NCI-H2107 treated with DMSO at 0.1 percent for 48 hours (cell line): ENCODE measurements around the gene TMEM86B.
A peak's percentile ranks its signal among the peaks of the same experiment; 100 is the strongest.

Source experiments
- DNase-seq: peaks from one replicate; lab custom pipeline; 2025; ENCODE audit not compliant: unreplicated experiment; lab: John Stamatoyannopoulos, UW

Gene TMEM86B

GRCh38 chr19:55228403-55229031, at the start of gene TMEM86B:
Gene TMEM86B, minus strand, starts transcription at chr19:55228763. Its CDS starts 22 bp downstream, at chr19:55228741.
- DNase-seq = no peak

GRCh38 chr19:55277494-55277893, 48.9 kb upstream of the TMEM86B start:
- no peak for DNase-seq

DNA sequence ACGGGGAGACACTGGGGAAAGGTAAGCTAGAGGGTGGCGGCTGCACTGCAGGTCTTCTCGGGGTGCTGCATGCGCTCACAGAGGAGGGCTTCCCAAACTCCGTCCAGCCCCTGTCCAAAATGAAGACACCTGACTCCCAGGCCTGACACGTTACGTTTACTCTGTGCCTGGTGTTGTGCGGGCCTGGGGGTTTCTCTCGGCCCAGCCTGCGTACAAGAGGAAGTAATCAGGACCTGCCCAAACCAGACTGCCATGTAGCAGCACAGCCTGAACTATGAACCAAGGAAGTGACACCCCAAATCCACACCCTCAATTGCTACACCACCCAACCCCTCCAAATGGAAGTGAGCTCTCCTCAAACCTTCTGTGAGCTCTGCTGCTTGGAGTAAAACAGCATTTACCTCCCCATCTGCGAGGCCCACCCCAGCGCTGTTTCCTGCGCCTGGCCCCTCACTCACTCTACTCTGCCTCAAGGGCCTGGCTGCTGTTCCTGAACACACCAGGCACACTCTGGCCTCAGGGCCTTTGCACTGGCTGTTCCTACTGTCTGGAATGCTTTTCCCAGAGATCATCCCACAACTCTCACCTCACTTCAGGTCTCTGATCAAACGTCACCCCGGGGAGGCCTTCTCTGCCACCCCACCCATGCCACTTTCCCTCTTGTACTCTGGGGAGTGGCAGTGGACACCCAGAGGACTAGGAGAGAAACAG, 48.3 kb upstream of the TMEM86B start:
- no peak for DNase-seq

- no peak for DNase-seq
Measured at GRCh38 chr19:55275851-55276719, 47.5 kb upstream of the TMEM86B start.

- DNase-seq = peak; percentile 50
Measured at GRCh38 chr19:55273978-55274707, 45.6 kb upstream of the TMEM86B start.

DNA sequence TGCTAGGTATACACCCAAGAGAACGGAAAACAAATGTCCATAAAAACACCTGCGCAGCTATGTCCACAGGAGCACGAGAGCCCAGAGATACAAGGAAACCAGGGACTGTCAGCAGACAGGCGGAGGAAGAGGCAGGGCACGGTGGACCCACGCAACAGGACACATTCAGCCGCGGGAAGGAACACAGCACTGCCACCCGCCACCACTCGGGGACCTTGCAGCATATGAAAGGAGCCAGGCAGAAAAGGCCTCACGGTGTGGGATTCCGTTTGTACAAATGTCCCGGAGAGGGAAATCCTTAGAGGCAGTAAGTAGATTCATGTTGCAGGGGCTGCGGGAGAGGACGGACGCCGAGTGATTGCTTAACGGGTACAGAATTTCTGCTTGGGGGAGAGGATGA, 43.6 kb upstream of the TMEM86B start:
- no peak for DNase-seq

DNA sequence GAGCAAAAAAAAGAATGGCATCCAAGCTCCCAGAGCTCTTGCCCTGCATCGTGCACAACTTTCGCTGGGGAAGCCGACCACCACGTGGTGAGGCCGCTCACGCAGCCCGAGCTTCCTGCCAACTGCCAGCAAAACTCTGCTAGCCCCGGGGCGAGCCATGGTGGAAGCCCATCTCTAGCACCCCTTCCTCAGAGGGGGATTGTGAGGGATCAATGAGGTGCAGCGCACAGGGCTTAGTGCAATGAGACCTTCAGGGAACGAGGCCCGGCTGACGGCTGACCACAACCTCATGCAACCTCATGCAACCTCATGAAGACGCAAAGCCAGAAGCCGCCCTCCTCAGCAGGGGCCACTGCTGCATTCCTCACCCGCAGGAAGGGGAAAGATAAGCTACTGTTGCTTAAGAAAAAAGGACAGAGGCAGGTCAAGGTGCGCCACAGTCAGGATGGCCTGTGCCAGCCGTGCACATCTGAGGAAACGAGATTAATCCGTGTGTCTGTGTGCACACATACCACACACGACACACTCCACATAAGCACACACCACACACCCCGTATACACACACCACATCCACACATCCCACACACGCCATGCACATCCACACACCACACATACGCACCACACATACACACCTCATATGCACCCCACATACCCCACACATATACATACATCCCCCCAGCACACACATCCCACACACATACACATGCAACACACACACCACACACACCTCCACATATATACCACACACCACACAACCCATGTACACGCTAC, 41.8 kb upstream of the TMEM86B start:
- no peak for DNase-seq

- DNase-seq = no peak
Measured at GRCh38 chr19:55269299-55269698, 40.7 kb upstream of the TMEM86B start.

- DNase-seq = no peak
Measured at GRCh38 chr19:55266840-55267239, 38.3 kb upstream of the TMEM86B start.

- DNase-seq = no peak
Measured at GRCh38 chr19:55266404-55266803, 37.8 kb upstream of the TMEM86B start.

GRCh38 chr19:55265723-55266386, 37.3 kb upstream of the TMEM86B start:
- no peak for DNase-seq

DNA sequence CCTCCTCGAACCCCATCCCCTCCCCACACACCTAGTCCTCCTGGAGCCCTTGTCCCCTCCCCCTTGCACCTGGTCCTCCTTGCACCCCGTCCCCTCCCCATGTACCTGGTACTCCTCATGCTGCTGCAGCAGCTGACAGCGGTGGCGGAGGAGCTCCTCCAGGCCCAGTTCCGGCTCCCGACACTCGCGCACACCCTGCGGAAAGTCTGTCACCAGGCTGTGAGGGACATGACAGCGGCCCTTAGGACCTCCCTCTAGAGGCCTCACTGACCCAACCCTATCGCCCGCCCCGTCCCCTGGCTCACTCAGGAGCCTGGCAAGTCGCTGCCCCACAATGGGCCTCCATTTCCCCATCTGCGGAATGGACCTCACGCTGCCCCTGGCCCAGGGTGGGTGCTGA, 36.6 kb upstream of the TMEM86B start:
- DNase-seq = no peak

GRCh38 chr19:55264531-55264930, 36.0 kb upstream of the TMEM86B start:
- no peak for DNase-seq

DNA sequence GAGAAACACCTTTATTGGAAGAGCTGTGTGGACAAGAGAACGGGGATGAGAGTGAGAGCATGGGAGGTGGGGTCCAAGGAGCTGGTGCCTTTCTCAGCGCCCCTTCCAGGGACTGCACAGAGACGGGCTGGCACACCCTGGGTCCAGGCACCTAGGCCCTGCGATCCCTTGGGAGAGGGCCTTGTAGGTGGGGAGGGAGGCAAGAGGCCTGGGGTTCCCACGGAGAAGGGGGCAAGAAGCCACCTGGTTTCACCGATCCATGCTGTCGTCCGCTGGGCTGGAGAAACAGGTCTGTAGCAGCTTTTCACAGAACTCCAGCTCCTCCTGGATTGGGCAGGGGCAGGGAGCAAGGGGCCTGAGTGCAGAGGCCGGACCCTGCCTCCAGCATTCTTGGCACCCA, 33.8 kb upstream of the TMEM86B start:
- no peak for DNase-seq

- DNase-seq = no peak
Measured at GRCh38 chr19:55261671-55262126, 33.1 kb upstream of the TMEM86B start.

DNA sequence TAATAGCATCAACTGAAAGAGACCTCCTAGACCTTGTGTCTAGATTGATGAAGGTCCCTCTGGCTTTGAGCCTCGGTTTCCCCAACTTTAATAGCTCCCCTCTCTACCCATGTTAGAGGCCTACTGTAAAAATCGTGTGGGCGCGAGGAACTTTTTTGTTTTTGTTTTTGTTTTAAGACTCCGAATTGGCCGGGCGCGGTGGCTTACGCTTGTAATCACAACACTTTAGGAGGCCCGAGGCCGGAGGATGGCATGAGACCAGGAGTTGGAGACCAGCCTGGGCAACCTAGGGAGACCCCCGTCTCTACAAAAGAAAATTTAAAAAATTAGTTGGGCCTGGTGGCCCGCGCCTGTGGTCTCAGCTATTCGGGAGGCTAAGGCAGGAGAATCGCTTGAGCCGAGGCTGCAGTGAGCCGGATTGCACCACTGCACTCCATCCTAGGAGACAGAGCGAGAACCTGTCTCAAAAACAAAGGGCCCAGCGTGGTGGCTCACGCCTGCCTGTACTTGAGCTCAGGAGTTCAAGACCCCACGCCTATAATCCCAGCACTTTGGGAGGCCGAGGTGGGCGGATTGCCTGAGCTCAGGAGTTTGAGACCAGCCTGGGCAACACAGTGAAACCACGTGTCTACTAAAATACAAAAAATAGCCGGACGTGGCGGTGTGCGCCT, 31.1 kb upstream of the TMEM86B start:
- no peak for DNase-seq

DNA sequence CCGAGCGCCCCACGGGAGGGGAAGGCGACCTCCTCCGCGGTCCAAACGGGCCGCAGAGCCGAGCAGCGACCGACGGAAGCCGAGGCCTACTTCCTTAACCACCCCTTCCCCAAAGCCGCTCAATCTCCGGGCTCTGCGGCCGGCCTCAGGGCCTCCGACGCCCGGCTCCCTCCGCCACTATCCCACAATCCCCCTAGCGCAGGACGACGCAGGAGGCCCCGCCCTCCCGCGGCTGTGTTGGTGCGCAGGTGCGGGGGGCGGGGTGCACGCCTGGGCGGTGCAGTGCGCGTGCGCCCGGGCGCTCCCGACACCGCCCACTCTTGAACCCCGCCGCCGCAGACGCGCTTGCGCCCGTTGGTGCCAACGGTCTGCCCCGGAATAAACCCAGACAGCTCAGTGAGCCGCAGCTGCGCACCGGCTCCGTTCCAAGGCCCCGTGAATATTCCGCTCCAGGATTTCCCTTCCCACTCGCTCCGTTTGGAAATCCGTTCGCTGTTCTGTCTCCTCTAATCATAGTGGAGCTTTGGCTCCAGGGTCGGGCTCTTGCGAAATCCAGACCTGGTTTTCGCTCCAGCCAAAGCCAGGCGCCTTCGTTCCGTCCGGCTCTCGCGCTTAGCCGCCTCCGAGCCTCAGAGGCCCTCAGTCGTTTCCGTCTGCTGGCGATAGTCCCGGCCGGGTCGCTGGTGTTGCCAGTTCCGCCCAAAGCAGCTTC, 30.4 kb upstream of the TMEM86B start, which contains the start of gene PPP6R1:
PPP6R1 (minus strand) TSS at position 190 of the 712 bp plus-strand sequence. CDS start 11,914 bp downstream, outside the sequence.
- peak; percentile 98 for DNase-seq

- no peak for DNase-seq
Measured at GRCh38 chr19:55258476-55258827, 29.9 kb upstream of the TMEM86B start.
